ENCODE results near the gene RPUSD1. TPM values are rescaled to one million over a fixed set of nuclear protein-coding genes. Genes with fewer than 3 reads are reported as not detected.
A peak's percentile ranks its signal among the peaks of the same experiment; 100 is the strongest.
"Not testable (repeated sequence)": the region's sequence is repeated elsewhere in the genome, so short reads cannot be mapped to it uniquely, and the experiment has no call there.

The RPUSD1 gene
- 36.1 and 36.8 TPM in 2 replicates for total RNA-seq
- long read RNA-seq = 0 reads

- no peak for TF ChIP-seq CTCF (conservative IDR thresholded peaks at IDR 0.05)
- DNase-seq (ENCODE audit: low read depth, low spot score) = no peak
- no peak within 1 kb of the TSS for H3K27ac Mint-ChIP-seq (ENCODE audit: unreplicated experiment)
These were observed at the start of gene RPUSD1 for GRCh38 chr16:787978-788398. TSS of gene RPUSD1 (minus strand) at chr16:788381. CDS start at chr16:787737, 644 bp downstream.

GRCh38 chr16:836822-837221 is 48.6 kb upstream of the RPUSD1 start:
- H3K27me3 Mint-ChIP-seq (ENCODE audit: low read depth); H3K27ac Mint-ChIP-seq (ENCODE audit: unreplicated experiment); H3K4me1 Mint-ChIP-seq; DNase-seq (ENCODE audit: low read depth, low spot score); H3K4me3 Mint-ChIP-seq; H3K9me3 Mint-ChIP-seq; H3K36me3 Mint-ChIP-seq (ENCODE audit: low read depth): not testable (repeated sequence)

More at GRCh38 chr16:787978-788398, at the start of gene RPUSD1:
- Mint-ChIP-seq H3K27me3 (ENCODE audit: low read depth) (no peaks in the 10 kb centered on the region), H3K9me3 (no peaks in the 10 kb centered on the region), H3K4me3 (peak within 1 kb of the TSS; percentile 87), H3K36me3 (ENCODE audit: low read depth) (peaks cover 5% of the 10 kb centered on the region), H3K4me1 (no peaks in the 10 kb centered on the region)

GRCh38 chr16:836221-836620 is 48.0 kb upstream of the RPUSD1 start:
- Mint-ChIP-seq H3K4me3 (no peak overlapping the region), H3K27me3 (ENCODE audit: low read depth) (peaks cover 4% of the 10 kb centered on the region), H3K27ac (ENCODE audit: unreplicated experiment) (no peak overlapping the region)

GRCh38 chr16:835373-835772 is 47.2 kb upstream of the RPUSD1 start:
- no peak for DNase-seq (ENCODE audit: low read depth, low spot score)
- Mint-ChIP-seq H3K4me1 (no peaks in the 10 kb centered on the region), H3K9me3 (peaks cover 3% of the 10 kb centered on the region), H3K27me3 (ENCODE audit: low read depth) (peaks cover 4% of the 10 kb centered on the region), H3K36me3 (ENCODE audit: low read depth) (peaks cover 4% of the 10 kb centered on the region), H3K27ac (ENCODE audit: unreplicated experiment) (no peak overlapping the region), H3K4me3 (no peak overlapping the region)
- no peak for TF ChIP-seq CTCF (conservative IDR thresholded peaks at IDR 0.05)

More at GRCh38 chr16:836221-836620, 48.0 kb upstream of the RPUSD1 start:
- peaks cover 4% of the 10 kb centered on the region for H3K36me3 Mint-ChIP-seq (ENCODE audit: low read depth)
- H3K9me3 Mint-ChIP-seq = peaks cover 3% of the 10 kb centered on the region
- TF ChIP-seq CTCF (conservative IDR thresholded peaks at IDR 0.05) = no peak
- H3K4me1 Mint-ChIP-seq = no peaks in the 10 kb centered on the region
- no peak for DNase-seq (ENCODE audit: low read depth, low spot score)

- no peaks in the 10 kb centered on the region for H3K4me1 Mint-ChIP-seq
- peaks cover 9% of the 10 kb centered on the region for H3K27me3 Mint-ChIP-seq (ENCODE audit: low read depth)
- H3K9me3 Mint-ChIP-seq = peaks cover 3% of the 10 kb centered on the region
- H3K36me3 Mint-ChIP-seq (ENCODE audit: low read depth) = peaks cover 4% of the 10 kb centered on the region
- no peak for DNase-seq (ENCODE audit: low read depth, low spot score)
- H3K4me3 Mint-ChIP-seq = no peak overlapping the region
- H3K27ac Mint-ChIP-seq (ENCODE audit: unreplicated experiment) = no peak overlapping the region
- TF ChIP-seq CTCF (conservative IDR thresholded peaks at IDR 0.05) = no peak
These were observed 45.2 kb upstream of the RPUSD1 start for GRCh38 chr16:833411-833810.

GRCh38 chr16:832652-833336 is 44.6 kb upstream of the RPUSD1 start:
- no peak overlapping the region for H3K4me3 Mint-ChIP-seq
- peaks cover 3% of the 10 kb centered on the region for H3K9me3 Mint-ChIP-seq
- no peak for TF ChIP-seq CTCF (conservative IDR thresholded peaks at IDR 0.05)
- H3K27me3 Mint-ChIP-seq (ENCODE audit: low read depth) = peaks cover 9% of the 10 kb centered on the region
- no peak overlapping the region for H3K27ac Mint-ChIP-seq (ENCODE audit: unreplicated experiment)
- no peak for DNase-seq (ENCODE audit: low read depth, low spot score)
- peaks cover 4% of the 10 kb centered on the region for H3K36me3 Mint-ChIP-seq (ENCODE audit: low read depth)
- H3K4me1 Mint-ChIP-seq = no peaks in the 10 kb centered on the region
